ENCODE results near the gene EPAS1. TPM values are rescaled to one million over a fixed set of nuclear protein-coding genes. Genes with fewer than 3 reads are reported as not detected.

EPAS1 gene
- polyA plus RNA-seq, 1 of the 3 experiments (the other 2 are of a cell fraction): 69.2 TPM

DNA sequence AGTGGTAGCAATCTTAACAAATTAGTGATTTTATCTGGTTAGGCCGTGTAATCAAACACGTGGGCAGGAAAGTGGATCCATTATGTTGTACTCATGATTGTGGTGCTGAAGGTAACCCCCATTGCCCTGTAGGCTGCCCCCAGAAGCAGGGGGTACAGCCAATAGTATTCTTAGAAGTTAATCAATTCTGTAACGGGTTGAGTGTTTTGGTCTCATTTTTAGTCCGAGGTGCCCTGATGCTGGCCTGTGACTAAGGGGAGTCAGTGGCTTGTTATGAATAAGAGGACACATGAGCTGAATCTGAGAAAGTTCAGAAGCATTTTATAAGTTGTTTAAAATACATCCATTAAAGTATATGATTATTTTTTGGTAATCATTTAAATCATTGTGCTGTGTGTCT, 8.6 kb downstream of the EPAS1 start:
- DNase-seq: no peak
- Histone ChIP-seq H3K27ac (ENCODE audit: low read depth in 2 of 2, low read length in 1 of 2) (peak overlapping the region in 1 of 2 experiments; percentile 51; a peak in 1 of 4 replicates), H3K4me2 (no peak overlapping the region), H4K20me1 (ENCODE audit: insufficient read depth) (peaks cover 42% of the 10 kb centered on the region), H3K79me2 (ENCODE audit: insufficient read depth) (peaks cover 100% of the 10 kb centered on the region), H3K9me3 (no peaks in the 10 kb centered on the region), H3K9ac (no peak overlapping the region), H3K9me2 (no peaks in the 10 kb centered on the region), H3K27me3 (ENCODE audit: insufficient read depth) (no peaks in the 10 kb centered on the region), H3K4me3 (ENCODE audit: low read depth in 2 of 2, low read length in 1 of 2) (no peak overlapping the region), H3F3A (replicated peaks; ENCODE audit: insufficient read depth) (peaks cover 4% of the 10 kb centered on the region), H3K36me3 (replicated peaks in 1 of 2; ENCODE audit: control insufficient read depth in 1 of 2, insufficient read depth in 2 of 2, low read length in 1 of 2) (peaks cover 0 to 11% of the 10 kb centered on the region in 2 experiments), H2AFZ (ENCODE audit: low read depth) (no peak overlapping the region), H3K4me1 (ENCODE audit: control insufficient read depth in 1 of 2, insufficient read depth in 2 of 2, low read depth in 1 of 2, low read length in 1 of 2) (peaks cover 15 to 75% of the 10 kb centered on the region in 2 experiments; a peak in 3 of 4 replicates)
- WGBS (ENCODE audit: low lambda C conversion rate): 80% methylated on average over 4 of the region's 4 CpGs
- TF ChIP-seq, protein P1, sequence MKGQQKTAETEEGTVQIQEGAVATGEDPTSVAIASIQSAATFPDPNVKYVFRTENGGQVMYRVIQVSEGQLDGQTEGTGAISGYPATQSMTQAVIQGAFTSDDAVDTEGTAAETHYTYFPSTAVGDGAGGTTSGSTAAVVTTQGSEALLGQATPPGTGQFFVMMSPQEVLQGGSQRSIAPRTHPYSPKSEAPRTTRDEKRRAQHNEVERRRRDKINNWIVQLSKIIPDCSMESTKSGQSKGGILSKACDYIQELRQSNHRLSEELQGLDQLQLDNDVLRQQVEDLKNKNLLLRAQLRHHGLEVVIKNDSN (IDR thresholded peaks at IDR 0.05; ENCODE audit: borderline replicate concordance, low read depth): no peak
- CTCF ChIA-PET: no interaction called here
- POLR2A ChIA-PET: interaction anchor here (1.1 kb wide), 1 partner anchor 9 kb away, joined by 3 read pairs; the partner anchor contains the start of gene EPAS1

DNA sequence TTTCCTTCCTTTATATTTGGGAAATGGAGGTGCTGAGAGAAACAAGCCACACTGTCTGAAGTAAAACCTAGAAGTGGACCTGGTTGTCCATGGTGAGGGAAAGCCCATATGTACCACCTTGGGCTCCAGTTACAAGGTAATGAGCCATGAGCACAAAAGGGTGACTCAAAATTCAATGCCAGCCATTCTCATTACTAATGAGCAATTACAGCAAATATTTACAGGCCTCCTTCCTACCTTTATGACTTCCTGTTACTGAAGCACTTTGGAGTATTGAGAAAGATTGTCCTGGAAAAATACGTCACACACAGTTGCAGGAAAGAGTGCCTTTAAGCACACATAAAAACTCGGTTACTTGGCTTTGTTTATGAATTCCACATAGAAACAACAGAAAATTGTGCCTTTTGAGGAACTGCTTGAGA, 9.1 kb downstream of the EPAS1 start:
- Histone ChIP-seq H3F3A (replicated peaks; ENCODE audit: insufficient read depth) (peaks cover 4% of the 10 kb centered on the region), H3K9me2 (no peaks in the 10 kb centered on the region), H3K4me2 (no peak overlapping the region), H3K27ac (ENCODE audit: low read depth in 2 of 2, low read length in 1 of 2) (peak overlapping the region in 1 of 2 experiments; percentile 53; a peak in 1 of 4 replicates), H4K20me1 (ENCODE audit: insufficient read depth) (peaks cover 37% of the 10 kb centered on the region), H3K9ac (no peak overlapping the region), H2AFZ (ENCODE audit: low read depth) (no peak overlapping the region), H3K36me3 (replicated peaks in 1 of 2; ENCODE audit: control insufficient read depth in 1 of 2, insufficient read depth in 2 of 2, low read length in 1 of 2) (peaks cover 0 to 11% of the 10 kb centered on the region in 2 experiments), H3K79me2 (ENCODE audit: insufficient read depth) (peaks cover 100% of the 10 kb centered on the region), H3K9me3 (no peaks in the 10 kb centered on the region), H3K4me3 (ENCODE audit: low read depth in 2 of 2, low read length in 1 of 2) (no peak overlapping the region), H3K4me1 (ENCODE audit: control insufficient read depth in 1 of 2, insufficient read depth in 2 of 2, low read depth in 1 of 2, low read length in 1 of 2) (peaks cover 19 to 74% of the 10 kb centered on the region in 2 experiments; a peak in 3 of 4 replicates), H3K27me3 (ENCODE audit: insufficient read depth) (no peaks in the 10 kb centered on the region)
- ChIA-PET CTCF (no interaction called here), POLR2A (interaction anchor here (1.1 to 1.5 kb wide), 2 partner anchors 9 to 66 kb away, joined by 3 read pairs; partner anchors contain the start of gene EPAS1)
- TF ChIP-seq EZH2phosphoT487 (IDR thresholded peaks at IDR 0.05; ENCODE audit: borderline replicate concordance, low read depth) (no peak), NFIC (IDR thresholded peaks at IDR 0.05; ENCODE audit: borderline replicate concordance) (no peak), MEF2A (IDR thresholded peaks at IDR 0.05; ENCODE audit: borderline replicate concordance, low read depth) (no peak), SIN3A (IDR thresholded peaks at IDR 0.05; ENCODE audit: borderline replicate concordance, low read depth, low read length) (no peak), GABPA (IDR thresholded peaks at IDR 0.05; ENCODE audit: low read depth) (no peak), SMC3 (IDR thresholded peaks at IDR 0.05; ENCODE audit: low read depth, low read length) (no peak), YY1 (IDR thresholded peaks at IDR 0.05; ENCODE audit: low read depth) (no peak), TAF1 (IDR thresholded peaks at IDR 0.05; ENCODE audit: borderline replicate concordance, low read depth, low read length) (no peak), POLR2AphosphoS5 (IDR thresholded peaks at IDR 0.05; ENCODE audit: low read depth, low read length) (no peak), ELF1 (IDR thresholded peaks at IDR 0.05) (no peak), FOXJ3 (CRISPR knock-in tag; IDR thresholded peaks at IDR 0.05) (no peak), FOXM1 (IDR thresholded peaks at IDR 0.05; ENCODE audit: low read depth) (no peak), EP300 (IDR thresholded peaks at IDR 0.05; ENCODE audit: borderline replicate concordance in 1 of 2, low read depth in 1 of 2, low read length in 1 of 2) (no peak)
- TF ChIP-seq, protein P1 (IDR thresholded peaks at IDR 0.05; ENCODE audit: borderline replicate concordance, low read depth): no peak
- WGBS (ENCODE audit: low lambda C conversion rate): 74% methylated on average over 2 of the region's 2 CpGs
- no peak for DNase-seq
